Stimulated activated CD4-positive, alpha-beta T cell treated with anti-CD3 and anti-CD28 coated beads, Interleukin-1b, Interleukin-23, amount 100 ng/mL, for 24 hours (primary cell): ENCODE measurements around the gene ASCC1.
"Not testable (repeated sequence)": the region's sequence is repeated elsewhere in the genome, so short reads cannot be mapped to it uniquely, and the experiment has no call there.

ENCODE experiments used
- DNase-seq, 4 experiments: peaks; one replicate each; pipeline ENCODE4 v3.0.0-alpha.2; 2020; ENCODE audit warnings: low read depth in 4 of 4, low spot score in 1 of 4

ASCC1 gene

DNA sequence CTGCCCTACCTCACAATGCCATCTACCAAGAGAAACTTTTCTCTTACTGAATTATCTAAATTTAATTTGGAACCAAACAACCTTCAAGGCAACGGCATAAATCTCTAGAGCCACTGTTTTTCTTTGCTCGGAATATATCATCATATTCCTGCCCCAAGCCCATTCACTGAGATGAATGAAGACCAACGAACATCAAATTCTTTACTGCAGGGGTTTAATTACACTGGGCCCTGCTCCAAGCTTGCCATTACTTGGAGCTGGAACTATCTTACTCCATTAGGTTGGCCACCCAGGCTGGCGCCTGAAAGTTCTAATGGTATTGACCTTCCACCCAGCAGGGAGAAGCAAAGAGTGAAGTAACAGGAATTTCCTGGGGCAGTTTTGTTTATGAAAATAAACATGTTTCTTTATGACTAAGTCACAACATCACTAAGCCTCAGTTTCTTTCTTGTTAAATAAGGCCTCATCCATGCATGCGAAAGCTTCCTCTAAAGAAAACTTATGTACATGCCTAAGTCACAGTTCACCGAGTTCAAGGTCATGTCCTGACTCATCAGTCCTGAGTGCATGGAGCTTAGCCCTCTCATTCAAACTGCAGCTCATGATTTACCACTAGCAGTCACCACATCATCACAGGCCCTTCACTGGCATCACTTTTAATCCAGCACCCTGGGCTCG lies 42.3 kb downstream of the ASCC1 start:
- DNase-seq = no peak

DNA sequence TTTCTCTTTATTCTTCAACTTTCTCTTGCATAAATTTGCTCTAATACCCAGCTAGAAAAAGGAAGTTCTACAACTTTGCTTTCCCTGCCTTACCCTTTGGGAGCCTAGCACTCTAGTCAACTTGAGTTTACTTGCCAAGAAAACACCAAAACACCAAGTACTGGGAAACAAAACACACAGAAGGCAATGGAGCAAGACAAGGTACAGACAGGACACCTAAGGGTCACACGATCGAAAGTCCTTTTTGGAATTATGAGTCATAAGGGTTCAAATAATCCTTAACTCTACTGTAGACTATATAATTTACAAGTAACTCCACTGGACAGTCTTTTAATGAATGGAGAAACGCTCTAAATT lies 42.8 kb downstream of the ASCC1 start:
- DNase-seq = no peak

DNA sequence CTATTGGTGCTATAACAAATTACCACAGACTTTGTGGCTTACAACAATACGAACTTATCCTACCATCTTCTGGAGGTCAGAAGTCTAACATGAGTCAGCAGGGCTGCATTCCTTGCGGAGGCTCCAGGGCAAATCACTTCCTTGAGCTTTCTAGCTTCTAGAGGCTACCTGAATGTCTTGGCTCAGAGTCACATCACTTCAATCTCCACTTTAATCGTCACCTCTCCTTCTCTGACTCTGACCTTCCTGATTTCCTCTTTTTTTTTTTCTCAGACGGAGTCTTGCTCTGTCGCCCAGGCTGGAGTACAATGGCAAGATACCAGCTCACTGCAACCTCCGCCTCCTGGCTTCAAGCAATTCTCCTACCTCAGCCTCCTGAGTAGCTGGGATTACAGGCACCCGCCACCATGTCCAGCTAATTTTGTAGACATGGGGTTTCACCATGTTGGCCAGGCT lies 44.9 kb downstream of the ASCC1 start:
- no peak for DNase-seq

DNA sequence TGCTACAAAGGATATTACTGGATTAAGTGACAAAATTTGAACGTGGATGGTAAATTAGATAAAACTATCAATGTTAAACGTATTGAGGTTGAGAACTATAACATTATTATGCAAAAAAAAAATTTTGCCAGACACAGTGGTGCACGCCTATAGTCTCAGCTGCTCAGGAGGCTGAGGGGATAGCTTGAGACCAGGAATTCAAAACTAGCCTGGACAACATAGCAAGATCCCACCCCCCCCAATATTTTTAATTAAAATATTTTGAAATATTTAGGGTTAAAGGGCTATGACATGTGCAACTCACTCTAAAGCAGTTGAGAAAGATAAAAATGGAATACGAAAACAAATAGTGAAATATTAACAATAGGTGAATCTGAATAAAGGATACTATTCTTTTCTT lies 45.3 kb downstream of the ASCC1 start:
- no peak for DNase-seq

DNA sequence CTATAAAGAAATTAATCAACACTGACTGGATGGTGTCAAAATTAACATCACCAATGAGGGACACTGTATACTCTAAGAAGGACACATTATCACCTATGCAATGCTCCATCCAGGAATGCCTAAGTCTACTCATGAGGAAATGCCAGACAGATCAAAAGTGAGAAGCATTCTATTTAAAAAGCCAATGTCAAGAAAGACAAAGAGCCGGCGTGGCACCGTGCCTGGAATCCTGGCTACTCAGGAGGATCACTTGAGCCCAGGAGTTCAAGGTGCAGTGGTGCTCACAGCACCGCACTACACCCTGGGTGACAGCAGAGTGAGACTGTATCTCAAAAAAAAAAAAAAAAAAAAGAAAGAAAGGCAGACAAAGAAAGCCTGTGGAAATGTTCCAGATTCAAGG lies 45.8 kb downstream of the ASCC1 start:
- no peak for DNase-seq

DNA sequence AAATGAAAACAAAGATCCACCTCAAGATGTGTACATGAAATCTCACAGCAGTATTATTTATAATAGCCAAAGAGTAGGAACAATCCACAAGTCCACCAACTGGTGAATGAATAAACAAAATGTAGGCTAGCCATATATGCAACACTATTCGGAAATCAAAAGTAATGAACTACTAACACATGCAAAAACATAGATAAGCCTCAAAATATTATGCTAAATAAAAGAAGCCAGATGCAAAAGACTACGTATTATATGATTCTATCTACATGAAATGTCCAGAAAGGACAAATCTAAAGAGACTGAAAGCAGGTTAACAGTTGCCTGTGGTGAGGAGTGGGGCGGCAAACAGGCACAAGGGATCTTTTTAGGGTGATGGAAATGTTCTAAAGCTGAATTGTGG lies 49.0 kb downstream of the ASCC1 start:
- no peak for DNase-seq

DNA sequence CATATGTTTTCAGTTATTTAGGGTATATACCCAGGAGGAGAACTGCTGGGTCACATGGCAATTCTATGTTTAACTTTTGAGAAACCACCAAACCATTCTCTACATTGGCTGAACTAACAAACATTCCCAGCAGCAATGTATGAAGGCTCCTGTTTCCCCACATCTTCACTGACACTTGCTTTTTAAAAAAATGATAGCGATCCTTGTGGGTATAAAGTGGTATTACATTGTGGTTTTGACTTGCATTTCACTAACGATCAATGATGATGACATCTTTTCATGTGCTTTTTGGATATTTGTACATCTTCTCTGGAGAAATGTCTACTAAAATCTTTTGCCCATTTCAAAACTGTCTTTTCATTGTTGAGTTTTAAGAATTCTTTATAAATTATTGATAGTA lies 51.5 kb downstream of the ASCC1 start:
- DNase-seq = no peak

DNA sequence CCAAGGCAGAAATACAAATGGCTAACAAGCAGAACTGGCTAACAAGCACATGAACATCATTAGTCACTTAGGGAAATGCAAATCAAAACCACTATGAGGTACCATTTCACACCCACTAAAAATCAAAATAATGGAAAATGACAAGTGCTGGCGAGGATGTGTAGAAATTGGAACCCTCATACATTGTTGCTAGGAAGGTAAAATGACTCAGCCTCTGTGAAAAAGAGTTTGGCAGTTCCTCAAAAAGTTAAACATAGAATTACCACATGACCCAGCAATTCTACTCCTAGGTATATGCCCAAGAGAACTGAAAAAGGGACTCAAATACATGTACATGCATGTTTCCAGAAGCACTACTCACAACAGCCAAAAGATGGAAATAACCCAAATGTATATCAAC lies 53.1 kb downstream of the ASCC1 start:
- DNase-seq = no peak

DNA sequence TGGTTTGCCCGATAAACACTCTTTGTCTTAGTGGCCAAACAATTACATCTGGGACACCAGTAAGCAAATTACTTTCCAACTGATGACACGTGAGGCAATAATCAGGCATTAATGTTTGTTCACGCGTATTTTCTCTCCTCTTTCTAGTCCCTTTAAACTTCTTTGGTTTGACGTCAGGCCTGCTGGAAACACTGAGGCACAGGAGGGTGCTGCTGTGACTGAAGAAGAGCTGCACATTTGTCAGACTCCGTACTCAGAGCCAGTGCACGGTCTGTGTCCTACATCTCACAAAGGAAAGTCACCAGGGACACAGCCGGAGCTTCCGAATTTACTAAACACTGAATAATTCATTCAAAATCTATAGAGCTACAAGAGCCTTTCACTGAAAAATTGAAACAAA lies 57.9 kb downstream of the ASCC1 start:
- DNase-seq = no peak

DNA sequence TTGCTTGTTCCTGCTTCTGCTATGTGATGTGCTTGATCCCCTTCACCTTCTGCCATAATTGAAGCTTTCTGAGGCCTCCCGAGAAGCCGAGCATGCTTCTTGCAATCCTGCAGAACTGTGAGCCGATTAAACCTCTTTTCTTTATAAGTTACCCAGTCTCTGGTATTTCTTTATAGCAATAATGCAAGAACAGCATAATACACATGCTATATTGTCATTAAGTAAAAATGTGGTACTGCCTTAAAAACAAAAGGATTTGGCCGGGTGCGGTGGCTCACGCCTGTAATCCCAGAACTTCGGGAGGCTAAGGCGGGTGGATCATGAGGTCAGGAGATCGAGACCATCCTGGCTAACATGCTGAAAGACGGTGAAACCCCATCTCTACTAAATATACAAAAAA lies 59.9 kb downstream of the ASCC1 start:
- DNase-seq = no peak

DNA sequence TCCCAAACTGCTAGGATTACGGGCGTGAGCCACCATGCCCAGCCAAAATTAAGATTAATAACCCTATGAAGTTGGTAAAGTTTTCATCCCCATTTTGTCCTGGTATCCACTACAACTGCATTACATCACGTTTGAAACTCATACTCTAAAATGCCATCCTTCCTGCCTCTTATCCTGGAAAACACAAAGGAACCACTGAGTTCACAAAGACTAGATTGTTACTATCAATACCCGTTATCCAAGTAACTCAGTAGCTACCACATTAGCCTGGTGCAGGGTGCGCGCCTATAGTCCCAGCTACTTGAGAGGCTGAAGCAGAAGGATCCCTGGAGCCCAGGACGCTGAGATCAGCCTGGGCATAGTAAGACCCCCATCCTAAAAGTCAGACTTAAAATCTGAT lies 63.8 kb downstream of the ASCC1 start:
- no peak for DNase-seq

DNA sequence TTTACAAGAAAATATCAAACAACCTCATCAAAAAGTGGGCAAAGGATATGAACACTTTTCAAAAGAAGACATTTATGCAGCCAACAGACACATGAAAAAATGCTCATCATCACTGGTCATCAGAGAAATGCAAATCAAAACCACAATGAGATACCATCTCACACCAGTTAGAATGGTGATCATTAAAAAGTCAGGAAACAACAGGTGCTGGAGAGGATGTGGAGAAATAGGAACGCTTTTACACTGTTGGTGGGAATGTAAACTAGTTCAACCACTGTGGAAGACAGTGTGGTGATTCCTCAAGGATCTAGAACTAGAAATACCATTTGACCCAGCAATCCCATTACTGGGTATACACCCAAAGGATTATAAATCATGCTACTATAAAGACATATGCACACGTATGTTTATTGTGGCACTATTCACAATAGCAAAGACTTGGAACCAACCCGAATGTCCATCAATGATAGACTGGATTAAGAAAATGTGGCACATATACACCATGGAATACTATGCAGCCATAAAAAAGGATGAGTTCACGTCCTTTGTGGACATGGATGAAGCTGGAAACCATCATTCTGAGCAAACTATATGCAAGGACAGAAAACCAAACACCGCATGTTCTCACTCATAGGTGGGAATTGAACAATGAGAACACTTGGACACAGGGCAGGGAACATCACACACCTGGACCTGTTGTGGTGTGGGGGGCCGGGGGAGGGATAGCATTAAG lies 65.2 kb downstream of the ASCC1 start:
- DNase-seq = not testable (repeated sequence)

DNA sequence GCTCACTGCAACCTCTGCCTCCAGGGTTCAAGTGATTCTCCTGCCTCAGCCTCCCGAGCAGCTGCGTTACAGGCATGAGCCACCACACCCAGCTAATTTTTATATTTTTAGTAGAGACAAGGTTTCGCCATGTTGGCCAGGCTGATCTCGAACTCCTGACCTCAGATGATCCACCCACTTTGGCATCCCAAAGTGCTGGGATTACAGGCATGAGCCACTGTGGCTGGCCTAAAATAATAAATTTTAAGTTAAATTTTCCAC lies 68.8 kb downstream of the ASCC1 start:
- not testable (repeated sequence) for DNase-seq

DNA sequence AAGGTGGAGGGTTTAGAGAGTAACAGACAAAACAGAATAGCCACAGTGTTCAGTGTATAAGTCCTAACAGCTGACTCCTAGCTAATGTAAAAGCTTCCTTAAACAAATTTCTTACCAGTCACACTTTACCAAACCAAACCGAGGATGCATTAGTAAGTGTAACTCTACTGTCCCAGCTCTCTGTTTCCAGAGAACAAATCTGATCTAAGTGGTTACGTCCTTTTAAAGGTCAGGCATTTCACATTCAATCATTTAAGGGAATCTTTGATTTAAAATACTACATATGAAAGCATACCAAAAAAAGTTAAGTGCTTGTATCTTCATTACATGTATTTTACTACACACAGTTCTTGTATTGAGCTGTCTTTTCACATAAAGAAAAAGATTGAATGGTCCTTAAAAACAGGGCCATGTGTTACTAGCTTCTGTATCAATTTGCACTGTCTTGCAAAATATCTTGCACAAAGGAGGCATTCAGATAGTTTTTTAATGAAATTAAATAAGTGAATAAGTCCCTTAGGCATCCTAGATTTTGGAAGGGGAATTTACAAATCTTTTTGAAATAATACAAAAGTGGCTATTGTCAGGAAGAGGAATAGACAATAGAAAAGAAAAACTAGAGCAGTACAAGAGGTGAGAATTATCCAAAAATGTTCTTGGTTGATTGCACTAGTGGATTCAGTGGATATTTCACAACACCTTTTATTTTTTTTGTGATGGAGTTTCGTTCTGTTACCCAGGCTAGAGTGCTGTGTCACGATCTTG lies 69.3 kb downstream of the ASCC1 start:
- no peak for DNase-seq

DNA sequence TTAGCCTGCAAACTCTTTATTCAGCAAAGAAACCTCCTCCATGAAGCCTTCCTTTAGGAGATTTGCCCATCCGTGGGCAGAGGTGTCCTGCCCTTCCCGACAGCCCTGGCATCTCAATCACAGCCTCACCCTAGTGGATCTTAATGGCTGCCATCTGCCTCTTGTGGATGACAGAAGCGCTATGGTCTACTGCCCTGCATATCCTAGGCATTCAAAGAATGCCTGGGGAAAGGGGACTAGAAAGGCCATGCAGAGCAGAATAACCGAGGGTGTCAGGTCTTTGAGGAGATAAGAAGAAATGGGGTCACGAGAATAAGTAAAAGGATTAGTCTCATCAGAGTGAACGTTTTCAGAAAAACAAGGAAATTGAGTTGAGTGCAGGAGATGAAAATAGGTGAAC lies 70.0 kb downstream of the ASCC1 start:
- no peak for DNase-seq

DNA sequence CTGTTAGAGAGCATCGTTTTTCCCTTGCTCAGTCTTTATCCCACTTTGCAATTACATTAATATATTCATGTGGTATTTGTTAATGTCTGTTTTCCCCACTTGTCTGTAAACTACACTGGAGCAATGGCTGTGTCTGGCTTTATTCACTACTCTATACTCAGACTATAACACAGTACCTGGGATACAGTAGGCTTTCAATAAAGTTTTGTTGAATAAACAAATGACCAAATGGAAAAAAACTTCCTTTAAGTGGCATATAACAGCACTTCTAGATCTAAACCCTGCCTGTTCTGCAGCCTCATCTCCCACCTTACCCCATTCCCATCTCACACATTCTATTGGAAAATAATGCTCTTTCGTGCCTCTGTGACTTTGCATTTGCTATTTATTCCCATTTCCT lies 70.4 kb downstream of the ASCC1 start:
- DNase-seq = no peak

DNA sequence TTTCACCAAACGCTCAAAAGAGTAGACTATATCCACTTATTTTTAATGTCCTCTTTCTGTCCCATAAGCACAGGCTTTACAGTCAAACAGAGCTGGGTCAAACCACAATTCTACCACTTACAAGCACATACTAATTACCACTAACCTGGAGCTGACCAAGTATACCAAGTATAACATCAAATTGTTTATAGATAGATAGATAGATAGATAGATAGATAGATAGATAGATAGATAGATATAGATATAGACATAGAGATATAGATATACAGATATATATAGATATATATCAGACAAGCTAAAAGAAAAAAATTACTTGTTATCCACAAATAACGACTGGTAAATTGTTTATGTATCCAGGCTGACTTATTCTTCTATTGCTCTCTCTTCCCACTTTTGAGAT lies 75.2 kb downstream of the ASCC1 start:
- DNase-seq = no peak

DNA sequence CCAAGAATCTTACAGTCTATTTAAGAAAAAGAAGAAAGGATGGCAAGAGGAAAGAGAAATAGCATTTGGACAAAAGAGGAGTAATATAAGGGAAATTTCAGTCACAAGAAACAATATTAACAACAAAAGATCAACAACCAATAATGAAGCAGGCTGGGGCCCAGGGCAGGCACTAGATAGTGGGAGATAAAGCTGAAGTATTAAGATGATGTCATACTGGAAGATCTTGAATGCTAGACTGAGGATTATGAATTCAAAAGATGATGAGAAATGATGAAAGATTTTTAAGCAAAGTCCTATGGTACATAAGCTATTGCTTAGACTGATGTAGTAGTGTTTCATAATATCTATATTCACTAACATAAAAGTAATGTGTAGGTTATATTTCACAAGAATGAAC lies 75.9 kb downstream of the ASCC1 start:
- no peak for DNase-seq

DNA sequence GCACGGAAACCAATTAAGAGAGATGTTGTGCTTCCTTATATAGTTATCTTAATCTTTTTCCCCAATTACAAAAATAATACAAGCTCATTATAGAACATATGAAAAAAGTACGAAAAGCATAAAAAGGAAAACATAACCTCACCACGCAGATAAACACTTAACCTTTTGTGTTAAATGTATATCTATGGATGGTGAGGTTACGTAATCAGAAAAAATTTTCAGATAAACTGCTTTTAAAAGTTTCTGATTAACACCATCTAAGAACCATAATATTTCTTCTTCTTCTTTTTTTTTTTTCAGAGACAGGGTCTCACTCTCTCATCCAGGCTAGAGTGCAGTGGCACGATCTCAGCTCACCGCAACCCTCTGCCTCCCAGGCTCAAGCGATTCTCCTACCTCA lies 78.5 kb downstream of the ASCC1 start:
- no peak for DNase-seq

DNA sequence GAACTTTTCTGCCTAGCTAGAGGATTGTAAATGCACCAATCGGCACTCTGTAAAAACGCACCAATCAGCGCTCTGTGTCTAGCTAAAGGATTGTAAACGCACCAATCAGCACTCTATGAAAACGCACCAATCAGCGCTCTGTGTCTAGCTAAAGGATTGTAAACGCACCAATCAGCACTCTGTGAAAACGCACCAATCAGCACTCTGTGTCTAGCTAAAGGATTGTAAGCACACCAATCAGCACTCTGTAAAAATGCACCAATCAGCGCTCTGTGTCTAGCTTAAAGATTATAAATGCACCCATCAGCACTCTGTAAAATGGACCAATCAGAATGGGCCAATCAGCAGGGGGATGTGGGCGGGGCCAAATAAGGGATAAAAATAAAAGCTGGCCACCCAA lies 79.9 kb downstream of the ASCC1 start:
- DNase-seq = not testable (repeated sequence)

DNA sequence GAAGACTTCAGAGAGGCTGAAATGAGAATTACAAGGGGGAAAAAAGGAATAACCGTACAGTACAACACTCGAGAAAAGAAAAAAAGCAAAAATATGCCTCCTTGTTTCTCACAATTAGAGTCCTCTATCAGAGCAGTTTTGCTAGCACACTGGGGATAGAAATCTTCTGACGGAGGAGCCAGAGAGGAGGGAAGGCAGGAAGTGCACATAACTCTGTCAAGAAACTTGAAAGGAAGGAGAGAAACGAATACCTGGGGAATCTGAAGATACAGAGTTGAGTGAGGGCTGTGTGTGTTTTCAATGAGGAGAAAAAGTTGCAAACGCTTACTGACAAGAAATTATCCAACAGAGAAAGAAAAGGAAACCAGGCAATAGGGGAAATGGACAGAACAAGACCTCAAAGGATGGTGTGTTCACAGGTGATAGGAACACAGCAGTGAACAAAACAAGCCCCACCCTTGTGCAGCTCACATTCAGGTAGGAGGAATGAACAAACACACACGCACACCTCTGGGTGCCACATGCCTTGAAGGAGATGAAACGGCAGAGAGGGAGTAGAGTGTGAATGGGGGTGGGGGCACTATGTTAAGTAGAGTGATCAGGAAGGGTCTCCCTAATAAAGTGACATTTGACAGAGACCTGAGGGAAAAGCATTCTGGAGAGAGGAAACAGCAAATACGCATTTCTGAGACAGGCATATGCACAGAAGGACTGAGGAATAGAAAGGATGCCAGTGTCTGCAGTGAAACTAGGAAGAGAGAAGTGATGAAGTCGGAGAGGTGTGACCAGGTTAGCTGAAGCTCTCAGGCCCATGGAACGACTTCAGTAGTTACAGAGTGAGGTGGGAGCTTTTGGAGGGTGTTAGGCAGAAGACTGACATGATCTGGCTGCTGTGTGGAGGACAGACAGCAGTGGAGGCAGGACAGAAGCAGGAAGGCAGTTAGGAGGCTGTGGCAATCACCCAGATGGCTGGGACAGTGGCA lies 81.0 kb downstream of the ASCC1 start:
- no peak for DNase-seq
